Daoy (cell line): Measurements from ENCODE around the gene KIAA0319L. TPM values are rescaled to one million over a fixed set of nuclear protein-coding genes. Genes with fewer than 3 reads are reported as not detected.

Experiments
- DNase-seq: peaks from one replicate; pipeline ENCODE4 v3.0.0-alpha.2; 2015; ENCODE audit warnings: low read depth
- total RNA-seq: library from RNA; depleted of rRNA; stranded (reverse); fragments of >200 nt; shearing (Covaris generic); gene quantifications from 2 replicates; pipeline ENCODE4 v1.2.3, GENCODE V29; 2014; rRNA removed

KIAA0319L gene
- total RNA-seq, 1 experiment from 2014 or later: 16.1 TPM

DNA sequence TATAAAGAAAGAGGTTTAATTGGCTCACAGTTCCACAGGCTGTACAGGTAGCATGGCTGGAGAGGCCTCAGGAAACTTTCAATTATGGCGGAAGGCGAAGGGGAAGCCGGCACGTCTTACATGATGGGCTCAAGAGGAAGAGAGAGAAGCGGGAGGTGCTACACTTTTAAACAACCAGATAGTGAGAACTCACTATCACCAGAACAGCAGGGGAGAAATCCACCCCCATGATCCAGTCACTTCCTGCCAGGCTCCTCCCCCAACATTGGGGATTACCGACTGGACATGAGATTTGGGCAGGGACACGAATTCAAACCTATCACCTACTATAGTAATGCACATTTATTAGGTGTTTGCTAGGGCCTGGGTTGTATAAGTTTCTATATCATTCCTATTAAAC lies 170.9 kb downstream of the KIAA0319L start:
- DNase-seq: no peak

Other genes with a start within 250 kb of the KIAA0319L start
- 21.7 and 26.4 TPM in 2 replicates for gene NCDN, start 396 bp upstream of the KIAA0319L start, total RNA-seq
- gene TFAP2E, start 15.9 kb upstream of the KIAA0319L start, total RNA-seq: 0.06 and 0.21 TPM in 2 replicates
- 58.4 and 59.7 TPM in 2 replicates for gene PSMB2, start 84.1 kb upstream of the KIAA0319L start, total RNA-seq
- gene C1orf216, start 161.5 kb upstream of the KIAA0319L start, total RNA-seq: 18.6 and 21.2 TPM in 2 replicates
- 35.2 and 44.7 TPM in 2 replicates for gene CLSPN, start 212.6 kb upstream of the KIAA0319L start, total RNA-seq